Activated T-cell treated with anti-CD3 and anti-CD28 coated beads for 1 hour (primary cell): ENCODE measurements around the gene MGAT5B.

Experiments used
- DNase-seq: peaks from one replicate; pipeline ENCODE4 v3.0.0-alpha.2; 2020; ENCODE audit warnings: low read depth

The MGAT5B gene

DNA sequence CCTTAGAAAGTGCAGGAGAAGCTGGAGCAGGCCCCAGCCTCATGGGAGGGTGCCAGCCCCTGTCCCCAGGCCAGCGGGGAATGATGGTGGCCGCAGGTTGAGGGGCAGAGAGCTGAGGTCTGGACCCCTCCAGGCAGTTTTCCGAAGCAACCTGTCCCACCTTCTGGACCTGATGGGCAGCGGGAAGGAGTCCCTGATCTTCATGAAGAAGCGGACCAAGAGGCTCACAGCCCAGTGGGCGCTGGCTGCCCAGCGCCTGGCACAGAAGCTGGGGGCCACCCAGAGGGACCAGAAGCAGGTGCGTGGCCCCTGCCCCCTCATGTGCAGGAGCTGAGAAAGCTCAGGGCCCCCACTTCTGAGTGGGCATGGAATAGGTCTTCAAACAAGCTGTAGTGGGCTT is 36.8 kb downstream of the MGAT5B start:
- no peak for DNase-seq

DNA sequence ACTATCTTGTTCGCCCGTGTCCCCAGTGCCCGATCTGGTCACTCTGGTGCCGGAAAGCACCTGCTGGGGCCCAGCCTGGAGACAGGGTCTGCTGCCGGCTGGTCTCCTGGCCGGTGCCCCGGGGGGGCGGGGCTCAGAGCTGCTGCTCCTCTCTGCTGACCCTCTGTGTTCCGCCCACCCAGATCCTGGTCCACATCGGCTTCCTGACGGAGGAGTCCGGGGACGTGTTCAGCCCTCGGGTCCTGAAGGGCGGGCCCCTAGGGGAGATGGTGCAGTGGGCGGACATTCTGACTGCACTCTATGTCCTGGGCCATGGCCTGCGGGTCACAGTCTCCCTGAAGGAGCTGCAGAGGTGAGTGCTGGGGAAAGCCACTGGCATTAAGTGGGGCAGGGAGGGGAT is 37.6 kb downstream of the MGAT5B start:
- no peak for DNase-seq

DNA sequence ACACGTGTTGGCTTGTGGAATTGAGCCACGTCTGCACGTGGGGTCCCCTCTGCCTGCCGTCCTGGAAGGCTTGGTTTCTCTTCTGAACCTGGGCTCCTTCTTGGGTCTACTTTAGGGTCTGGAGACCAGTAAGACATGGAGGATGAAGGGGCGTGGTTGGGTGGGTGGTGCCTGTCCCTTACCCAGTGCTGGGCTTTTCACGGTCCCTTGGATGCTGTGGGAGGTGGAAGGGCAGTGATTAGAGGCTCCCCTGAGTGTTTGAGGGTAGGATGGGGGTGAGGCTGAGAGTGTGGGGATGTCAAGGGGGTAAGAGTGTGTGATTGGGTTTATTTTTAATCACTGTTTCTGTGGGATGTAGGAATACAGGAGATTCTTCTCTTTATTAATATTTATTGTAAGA is 38.3 kb downstream of the MGAT5B start:
- no peak for DNase-seq

- DNase-seq, result no peak
These were observed 39.1 kb downstream of the MGAT5B start for GRCh38 chr17:76907352-76907751.

- peak; percentile 4 for DNase-seq
These were observed 42.0 kb downstream of the MGAT5B start for GRCh38 chr17:76909971-76910760.

- no peak for DNase-seq
These were observed 43.3 kb downstream of the MGAT5B start for GRCh38 chr17:76911299-76912017.

GRCh38 chr17:76912421-76913164 is 44.4 kb downstream of the MGAT5B start:
- DNase-seq, result no peak

GRCh38 chr17:76914937-76915336 is 46.7 kb downstream of the MGAT5B start:
- DNase-seq, result no peak

GRCh38 chr17:76915840-76916510 is 47.8 kb downstream of the MGAT5B start:
- DNase-seq, result no peak

- DNase-seq, result no peak
These were observed 49.6 kb downstream of the MGAT5B start for GRCh38 chr17:76917829-76918228.

DNA sequence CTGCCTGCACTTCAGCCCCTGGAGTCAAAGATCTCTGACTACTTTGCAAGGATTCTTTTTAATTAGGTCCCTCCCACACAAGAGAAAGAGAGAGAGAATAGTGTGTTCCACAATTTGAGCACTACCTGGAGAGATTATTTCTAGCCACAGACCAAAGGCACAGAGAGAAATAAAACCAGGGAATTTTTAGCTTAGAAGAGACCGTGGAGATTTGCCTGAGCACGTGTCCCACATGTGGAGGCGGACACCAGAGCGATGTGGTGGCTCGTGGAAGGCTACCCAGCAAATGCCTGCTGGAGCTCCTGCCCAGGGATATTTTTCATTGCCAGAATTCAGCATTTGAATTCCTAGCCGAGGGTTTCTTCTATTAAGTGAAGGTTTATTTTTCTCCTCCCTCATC is 50.6 kb downstream of the MGAT5B start:
- DNase-seq, result no peak

DNA sequence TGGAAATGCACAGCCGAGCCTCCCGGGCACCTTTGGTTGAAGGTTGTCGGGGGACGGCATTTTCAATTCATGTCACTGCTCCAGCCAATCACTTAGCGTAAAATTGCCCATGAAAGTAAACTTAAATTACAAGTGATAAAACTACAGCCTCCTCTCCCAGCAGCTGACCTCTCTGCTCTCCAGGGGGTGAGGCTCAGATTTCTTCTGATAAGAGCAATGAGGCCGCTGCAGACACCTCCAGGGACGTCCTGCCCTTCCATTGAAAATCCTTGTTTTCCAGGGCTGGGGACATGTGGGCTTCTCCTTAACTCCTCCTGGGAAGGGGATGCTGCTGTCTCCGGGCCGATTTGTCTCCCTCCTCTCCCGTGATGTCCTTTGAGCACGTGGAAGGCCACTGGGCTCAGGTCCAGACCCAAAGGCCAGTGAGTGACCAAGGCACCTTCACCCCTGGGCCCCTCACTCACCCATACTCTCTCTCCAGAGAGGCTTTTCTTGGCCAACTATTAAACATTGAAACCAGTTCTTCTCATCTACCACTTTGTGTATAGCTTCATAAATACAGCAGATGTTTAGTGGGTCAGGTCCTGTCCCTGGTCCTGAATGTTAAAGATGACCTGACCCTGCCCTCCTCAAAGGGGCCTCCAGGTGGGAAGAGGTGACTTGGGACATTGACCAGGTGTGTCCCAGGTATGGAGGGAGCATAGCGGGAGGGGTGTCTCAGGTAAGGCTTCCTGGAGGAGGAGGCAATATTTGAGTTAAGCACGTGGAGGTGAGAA is 52.3 kb downstream of the MGAT5B start:
- DNase-seq, result no peak

GRCh38 chr17:76921340-76922036 is 53.3 kb downstream of the MGAT5B start:
- no peak for DNase-seq

- DNase-seq, result no peak
These were observed 53.9 kb downstream of the MGAT5B start for GRCh38 chr17:76922084-76922483.

DNA sequence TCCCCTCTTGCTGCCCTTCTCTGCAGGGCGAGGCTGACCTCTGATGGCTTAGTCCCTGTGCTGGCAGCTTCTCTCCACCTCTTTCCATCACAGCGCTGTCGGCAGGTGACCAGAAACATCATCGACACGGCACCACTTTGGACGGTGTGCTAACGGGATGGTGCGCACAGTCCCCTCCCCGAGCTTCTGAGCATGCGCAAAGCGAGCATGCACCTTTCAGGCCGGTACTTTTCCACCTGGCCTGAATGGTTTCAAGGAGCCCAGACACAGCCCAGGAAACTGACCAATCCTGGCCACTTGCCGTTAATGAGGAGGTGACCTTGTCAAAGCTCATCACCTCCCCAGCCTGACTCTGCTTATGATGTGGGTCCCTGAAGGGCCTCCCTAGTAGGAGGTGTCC is 54.8 kb downstream of the MGAT5B start:
- no peak for DNase-seq

DNA sequence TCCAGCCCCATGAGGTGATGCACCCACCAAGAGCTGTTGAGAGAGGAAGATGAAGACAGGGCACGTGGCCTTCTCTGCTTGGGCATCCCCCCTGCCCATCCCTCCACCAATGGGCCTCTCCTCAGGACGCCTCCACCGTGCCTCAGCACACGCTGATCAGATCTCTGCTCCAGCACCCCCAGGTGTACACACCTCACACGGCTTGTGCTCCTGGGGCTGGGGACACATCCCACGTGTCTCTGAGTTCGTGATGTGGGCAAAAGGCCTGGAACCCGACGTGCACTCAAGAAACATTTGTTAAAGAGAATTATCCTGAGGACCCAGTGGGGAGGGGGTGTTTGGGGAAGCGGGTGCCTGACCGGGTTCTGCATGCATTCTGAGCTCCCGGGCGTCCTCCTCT is 55.3 kb downstream of the MGAT5B start:
- DNase-seq, result no peak

DNA sequence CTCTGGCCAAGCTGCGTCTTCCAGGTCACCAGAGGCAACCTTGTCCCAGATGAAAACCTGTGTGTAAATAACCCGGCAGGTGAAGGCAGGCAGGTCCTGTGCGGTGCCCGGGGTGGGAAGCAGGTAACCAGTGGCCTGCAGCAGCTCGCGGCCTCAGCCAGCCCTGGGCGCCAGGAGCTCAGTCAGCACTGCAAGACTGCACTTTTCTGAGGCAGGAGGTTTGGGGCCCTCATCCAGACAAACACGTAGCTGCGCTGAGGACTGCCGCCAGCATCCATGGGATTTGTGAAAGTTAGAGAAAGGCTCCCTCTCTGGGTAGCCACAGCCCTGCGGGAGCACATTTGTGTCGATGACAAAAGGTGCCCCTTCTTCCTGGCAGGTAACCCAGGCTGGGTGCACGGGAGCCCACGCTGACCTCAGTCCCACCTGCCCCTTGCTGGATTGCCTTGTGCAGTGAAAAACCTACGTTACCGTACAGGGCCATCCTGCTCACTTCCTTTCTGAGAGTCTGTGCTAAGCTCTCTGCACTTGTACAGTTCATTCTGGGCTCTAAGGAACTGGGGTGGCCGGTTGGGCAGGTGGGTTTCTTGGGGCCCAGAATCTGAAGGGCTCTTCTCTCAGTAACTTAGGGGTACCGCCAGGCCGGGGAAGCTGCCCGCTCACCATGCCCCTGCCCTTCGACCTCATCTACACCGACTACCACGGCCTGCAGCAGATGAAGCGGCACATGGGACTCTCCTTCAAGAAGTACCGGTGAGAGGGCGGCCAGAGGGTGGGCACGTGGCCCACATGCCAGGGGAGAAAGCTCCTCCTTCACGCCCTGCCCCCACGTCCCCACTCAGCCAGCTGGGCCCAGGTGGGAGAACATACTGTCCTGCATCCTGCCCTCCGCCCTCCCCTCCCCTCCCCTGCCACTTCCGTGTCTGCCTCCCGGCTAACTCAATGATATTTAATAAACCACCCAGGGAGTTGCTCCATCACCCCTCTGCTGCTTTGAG is 56.4 kb downstream of the MGAT5B start:
- DNase-seq, result no peak

DNA sequence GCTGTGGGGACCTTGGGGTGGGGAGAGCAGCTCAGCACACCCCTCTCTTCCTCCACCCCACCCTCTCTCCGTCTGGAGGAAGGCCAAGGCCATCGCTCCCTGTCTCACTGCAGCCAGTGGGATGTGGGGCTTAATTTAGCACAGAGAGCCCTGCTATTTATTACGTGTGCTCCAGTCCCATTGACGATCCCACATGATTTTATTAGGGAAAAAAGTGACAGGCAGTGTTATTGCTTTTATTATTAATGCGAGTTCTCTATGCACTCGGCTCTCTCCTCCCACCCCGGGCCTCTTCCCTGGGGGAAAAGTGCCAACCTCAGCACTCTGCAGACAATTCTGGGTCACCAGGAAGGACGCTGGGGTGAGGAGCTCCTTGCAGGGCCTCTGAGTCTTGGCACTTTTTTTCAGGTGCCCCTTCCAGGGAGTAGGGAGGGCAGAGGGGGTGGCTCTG is 57.3 kb downstream of the MGAT5B start:
- no peak for DNase-seq

- DNase-seq, result no peak
These were observed 58.1 kb downstream of the MGAT5B start for GRCh38 chr17:76926237-76926866.
